DMS153 (cell line): ENCODE measurements around the gene ID3.
"Not testable (repeated sequence)": the region's sequence is repeated elsewhere in the genome, so short reads cannot be mapped to it uniquely, and the experiment has no call there.

ENCODE experiments used
- DNase-seq: peaks from one replicate; lab custom pipeline; 2025; lab: John Stamatoyannopoulos, UW

The ID3 gene

DNA sequence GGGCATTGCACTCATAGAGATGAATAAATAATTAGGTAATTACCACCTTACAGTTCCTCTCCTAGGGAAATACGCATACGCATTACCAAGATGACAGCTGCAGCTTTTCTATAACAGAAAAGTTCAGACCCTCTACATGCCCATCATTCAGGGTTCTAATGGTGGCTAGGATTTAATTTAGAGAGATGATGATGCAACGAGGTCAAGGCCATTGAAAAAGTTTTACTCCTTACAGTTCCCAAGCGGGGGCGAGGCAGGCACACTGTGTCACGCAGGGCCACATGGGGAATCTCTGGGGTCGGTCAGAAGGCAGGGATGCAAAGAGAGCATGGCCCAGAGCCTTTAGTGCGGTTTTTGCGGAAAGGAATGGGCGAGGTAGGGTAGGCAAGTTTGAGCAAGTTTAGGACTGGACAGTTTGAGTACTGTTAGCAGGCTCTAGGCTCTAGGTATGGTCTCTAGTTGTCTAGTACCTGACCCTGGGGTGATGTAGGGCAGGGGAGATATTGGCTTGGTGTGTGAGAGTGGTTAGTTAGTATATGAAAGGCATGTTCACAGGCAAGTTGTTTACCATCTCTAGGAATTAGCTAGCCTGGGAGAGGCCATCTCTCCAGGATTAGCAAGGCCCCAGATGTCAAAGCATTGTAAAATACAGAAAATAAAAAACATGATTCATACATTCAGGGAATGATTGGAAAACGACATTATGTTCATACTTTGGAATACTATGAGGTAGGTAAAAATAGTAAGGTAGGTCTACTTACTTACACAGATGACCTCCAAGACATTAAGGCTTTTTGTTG, 29.6 kb upstream of the ID3 start:
- no peak for DNase-seq

DNA sequence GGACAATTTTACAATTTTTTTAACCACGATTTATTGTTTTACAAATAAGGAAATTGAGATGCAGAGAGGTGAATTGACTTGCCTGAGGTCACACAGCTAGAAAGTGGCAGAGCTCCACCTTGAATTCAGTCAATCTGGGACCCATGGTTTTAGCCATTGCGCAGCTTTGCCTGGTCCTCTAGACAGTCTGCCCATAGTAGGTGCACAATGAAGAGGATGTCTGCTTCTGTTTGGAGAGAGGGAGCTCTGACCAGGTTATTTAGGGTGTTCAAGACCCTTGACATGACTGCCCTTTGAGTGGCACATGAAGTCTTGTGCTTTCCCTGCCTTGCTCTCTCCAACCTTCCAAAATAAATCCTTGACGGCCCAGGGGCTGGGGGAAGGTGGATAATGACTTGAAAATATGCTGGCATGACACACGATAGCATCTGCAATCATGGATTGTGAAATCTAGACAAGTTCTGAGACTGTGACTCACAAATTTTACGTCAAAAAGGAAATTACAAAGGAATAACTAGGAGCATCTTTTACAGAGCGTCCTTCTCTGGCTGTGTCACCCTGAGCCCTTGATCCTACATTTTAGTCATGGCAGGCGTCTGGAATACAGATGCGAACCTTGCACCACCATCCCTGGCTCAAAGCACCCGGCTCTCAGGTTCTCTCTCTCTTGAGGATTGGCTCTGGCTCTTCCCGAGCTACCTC, 26.2 kb upstream of the ID3 start:
- DNase-seq, result no peak

DNA sequence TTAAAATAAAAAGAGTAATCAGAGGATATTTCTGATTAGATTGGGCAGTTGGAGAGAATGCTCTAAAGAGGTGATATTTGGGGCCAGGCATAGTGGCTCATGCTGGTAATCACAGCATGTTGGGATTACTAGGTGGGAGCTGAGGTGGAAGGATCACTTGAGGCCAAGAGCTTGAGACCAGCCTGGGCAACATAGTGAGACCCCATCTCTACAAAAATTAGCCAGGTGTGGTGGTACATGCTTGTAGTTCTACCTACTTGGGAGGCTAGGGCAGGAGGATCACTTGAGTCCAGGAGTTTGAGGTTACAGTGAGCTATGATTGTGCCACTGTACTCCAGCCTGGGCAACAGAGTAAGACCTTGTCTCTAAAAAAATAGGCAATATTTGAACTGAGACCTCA, 24.4 kb upstream of the ID3 start:
- DNase-seq, result not testable (repeated sequence)

DNA sequence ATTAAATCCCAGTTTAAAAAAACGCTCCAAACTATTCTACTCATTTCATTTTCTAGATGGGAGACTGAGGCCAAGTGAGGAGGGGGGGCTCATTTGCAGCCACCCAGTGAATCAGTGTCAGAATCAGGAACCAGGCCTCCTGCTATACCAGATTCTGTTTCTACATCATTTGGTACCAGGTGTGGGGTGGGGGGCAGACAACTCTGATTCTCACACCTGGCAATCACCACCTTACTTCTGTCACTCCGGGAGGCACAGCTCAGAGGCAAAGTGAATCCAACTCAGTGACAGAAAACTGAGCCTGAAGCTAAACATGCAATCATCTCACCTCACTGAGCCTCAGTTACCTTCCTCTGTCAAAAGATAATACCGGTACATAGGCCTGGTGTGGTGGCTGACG, 23.5 kb upstream of the ID3 start:
- DNase-seq, result no peak

DNA sequence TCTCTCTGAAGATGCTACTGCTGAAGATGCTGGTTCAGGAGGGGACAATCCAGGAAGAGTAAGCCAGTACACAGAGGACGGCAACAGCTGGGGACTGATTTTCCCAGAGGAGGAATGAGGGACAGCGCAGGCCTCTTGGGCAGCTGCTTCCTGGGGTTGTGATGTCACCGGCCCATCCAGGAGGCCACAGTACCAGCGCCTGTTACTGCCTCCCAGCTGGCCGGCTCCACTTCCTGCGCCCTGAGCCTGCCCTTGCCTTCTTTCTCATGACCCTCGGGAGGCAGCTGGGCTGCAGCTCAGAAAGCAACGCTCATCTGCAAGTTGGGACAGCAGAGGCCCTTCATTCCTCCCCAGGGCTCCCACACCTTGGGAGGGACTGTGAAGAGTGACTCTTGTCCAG, 21.9 kb upstream of the ID3 start:
- DNase-seq, result no peak

DNA sequence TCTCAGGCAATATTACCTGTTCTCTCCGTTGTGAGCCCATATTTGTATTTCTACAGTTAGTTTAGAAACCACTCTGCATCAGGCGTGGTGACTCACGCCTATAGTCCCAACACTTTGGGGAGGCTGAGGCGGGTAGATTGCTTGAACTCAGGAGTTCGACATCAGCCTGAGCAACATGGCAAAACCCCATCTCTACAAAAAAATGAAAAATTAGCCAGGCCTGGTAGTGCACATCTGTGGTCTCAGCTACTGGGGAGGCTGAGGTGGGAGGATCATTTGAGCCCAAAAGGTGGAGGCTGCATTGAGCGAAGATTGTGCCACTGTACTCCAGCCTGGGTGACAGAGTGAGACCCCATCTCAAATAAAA, 19.7 kb upstream of the ID3 start:
- no peak for DNase-seq

DNA sequence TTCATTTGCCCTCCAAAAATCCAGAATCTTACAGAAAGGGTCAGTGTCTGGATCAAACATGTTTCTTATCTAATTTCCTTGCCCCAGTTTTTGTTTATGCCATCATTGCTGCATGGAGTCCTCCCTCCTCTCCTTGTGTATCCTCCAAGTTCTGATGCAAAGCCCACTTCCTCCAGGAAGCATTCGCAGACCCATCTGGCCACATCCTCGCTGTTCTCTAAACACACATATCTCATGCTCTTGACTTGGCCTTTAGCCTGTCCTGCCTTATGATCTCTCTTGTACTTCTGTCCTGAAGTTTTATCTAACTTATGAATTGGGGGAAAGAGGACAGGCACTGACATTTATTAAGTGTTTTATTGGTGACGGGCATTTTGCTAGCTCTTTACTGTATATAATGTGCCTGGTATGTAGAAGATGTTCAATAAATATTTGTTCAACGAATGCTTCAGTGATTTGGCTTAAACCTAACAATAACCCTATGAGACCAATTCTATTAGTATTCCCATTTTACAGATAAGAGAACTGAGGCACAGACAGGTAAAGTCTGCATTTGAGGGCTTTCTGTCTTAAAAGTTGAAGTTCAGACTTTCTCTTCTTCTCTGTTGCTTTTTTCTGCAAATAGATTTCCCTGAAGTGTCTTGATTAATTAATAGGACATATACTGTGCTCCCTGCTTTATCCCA, 19.2 kb upstream of the ID3 start:
- no peak for DNase-seq

DNA sequence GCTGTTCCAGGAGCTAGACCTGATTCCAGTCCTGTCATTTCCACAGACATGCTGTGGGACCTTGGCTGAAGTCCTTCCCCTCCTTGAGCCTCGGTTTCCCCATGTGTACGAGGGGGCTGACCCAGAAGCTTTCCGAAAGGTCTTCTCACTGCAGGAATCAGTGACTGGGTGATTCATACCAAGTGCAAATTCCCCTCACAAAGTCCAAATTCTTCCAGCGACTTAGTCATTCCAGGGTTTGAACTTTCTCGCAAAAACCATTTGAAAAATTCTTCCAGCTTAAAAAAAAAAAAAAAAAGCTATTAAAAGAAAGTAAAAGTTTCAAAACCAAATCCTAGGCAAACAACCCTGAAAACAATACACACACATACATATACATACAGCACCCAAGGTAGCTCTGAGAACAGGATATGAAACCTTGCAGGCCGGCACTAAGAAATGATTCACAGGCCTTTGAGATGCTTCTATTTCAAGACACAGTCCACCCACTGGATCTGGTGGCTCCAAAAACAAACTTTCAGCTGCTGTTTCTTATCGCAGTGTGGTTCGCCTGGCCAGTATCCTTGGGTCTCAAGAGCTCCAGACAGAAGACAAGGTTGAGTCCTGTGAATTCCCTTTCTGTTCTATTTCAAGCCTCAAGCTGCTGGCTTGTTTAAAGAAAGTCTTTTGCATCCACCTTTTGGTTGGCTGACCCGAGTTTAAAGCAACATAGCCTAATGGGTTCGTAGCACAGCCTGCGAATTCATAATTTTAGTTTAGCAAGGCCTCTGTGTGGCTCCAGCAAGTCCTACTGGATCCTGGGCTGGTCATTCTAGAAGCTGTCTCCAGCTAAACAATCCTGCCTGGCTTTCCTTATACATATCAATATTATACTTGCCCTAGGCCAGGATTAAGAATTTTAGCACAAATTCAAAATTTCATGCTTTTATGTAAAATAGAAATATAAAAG, 18.0 kb upstream of the ID3 start:
- DNase-seq, result no peak

DNA sequence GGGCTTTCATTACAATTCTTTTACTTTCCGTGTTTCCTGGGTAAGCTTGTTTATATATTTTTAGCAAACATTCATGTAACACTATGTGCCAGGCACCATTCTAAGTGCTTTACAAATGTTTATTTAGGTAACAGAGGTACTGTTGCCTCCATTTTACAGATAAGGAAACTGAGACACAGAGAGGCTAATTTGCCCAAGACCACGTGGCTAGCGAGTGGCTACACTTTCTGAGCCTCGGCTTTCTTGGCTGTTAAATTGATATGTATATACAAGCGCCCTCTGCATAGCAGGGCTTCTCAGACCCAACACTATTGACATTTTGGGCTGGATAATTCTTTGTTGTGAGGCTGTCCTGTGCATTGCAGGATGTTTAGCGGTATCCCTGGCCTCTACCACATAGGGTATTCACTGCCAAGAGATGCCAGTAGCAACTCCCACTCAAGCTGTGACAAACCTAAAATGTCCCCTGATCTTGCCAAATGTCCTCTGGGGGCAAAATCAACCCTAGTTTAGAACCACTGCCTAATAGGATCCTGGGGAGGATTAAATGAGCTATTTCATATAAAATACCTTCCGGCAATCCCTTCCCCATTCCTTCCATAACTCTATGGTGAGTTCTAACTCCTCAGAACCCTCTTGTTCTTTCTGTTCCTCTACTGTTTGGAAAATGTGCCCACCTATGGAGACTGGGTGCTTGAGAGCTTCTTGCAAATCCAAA, 17.2 kb upstream of the ID3 start:
- no peak for DNase-seq

DNA sequence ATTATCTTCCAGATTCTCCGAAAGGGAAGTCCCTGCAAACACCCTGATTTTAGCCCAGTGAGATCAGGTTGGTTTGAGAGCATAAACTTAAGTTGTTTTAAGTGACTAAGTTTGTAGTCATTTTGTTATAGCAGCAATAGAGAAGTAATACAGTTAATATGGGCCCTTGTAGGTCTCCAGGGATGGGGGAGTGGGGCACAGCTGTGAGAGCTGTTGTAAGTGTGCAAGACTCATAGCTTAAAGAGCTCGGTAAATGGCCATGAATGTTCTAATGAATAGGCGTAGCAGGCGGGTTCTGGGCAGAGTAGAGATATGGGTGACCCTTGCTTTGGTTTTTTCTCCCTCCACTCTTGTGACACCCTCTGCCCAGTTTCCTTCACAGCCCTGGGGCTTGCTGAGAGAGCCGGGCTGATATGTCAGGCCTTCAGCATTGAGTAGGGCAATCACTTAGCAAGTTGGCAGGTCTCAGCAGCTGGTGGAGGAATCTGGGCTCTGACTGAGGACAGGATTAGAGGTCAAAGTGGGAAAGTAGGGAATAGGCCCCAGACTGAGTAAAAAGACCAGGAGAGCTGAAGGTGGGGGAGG, 16.0 kb upstream of the ID3 start:
- DNase-seq, result no peak

DNA sequence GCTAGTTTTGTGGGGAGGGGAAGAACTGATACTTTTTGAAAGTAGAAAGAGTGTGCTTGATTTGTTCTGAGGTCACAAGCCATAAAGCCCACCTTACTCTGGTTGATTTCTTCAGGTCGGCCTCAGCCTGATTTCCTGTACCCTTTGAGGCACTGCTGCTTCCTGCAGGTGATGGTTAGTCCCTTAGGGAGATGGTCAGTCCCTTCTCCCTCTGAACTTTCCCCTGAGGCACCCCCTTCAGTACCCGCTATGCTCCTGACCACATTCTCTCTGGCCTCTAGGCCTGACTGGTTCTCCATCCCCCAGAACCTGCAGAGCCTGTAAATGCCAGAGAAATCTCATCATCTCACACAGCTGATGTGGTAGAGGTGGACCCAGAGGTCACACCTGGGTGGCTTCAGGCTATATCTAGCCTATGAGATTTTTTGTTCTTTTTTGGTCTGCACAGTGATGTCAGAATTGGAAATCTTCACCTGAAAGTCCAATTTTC, 15.0 kb upstream of the ID3 start:
- DNase-seq, result no peak

DNA sequence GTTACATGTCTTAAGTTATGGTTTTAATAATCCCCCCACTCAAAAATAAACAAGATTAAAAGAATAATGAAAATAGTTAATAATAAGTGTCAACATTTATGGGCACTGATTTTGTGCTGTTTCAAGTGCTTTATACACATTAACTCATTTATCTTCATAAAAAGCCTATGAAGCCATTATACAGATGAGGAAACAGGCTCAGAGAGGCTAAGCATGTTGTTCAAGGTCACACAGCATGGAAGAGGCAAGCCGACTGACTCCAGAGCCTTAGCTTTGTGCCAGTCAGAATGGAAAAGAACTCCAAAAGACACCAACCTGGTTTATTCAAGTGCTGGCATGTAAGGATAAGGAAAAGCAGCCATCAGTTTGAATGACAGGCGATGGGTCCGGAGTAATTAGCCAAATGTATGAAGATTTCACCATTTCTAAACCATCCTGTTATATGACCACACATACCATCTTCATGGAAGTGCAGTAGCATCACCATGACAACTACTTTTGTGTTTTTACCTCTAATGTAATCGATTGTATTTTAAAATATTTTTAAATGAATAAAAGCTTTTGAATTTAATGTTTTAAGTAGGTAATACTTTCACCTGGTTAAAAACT, 14.4 kb upstream of the ID3 start:
- no peak for DNase-seq

DNA sequence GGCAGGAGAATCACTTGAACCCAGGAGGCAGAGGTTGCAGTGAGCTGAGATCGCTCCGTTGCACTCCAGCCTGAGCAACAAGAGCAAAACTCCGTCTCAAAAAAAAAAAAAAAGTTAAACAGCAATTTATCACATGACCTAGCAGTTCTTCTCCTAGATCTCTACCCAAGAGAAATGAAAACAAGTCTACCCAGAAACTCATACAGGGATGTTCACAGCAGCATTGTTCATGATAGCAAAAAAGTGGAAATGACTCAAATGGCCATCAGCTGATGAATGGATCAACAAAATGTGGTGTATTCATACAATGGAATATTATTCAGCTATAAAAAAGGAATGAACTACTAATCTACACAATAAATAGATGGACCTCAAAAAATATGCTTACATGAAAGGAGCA, 12.2 kb upstream of the ID3 start:
- no peak for DNase-seq

DNA sequence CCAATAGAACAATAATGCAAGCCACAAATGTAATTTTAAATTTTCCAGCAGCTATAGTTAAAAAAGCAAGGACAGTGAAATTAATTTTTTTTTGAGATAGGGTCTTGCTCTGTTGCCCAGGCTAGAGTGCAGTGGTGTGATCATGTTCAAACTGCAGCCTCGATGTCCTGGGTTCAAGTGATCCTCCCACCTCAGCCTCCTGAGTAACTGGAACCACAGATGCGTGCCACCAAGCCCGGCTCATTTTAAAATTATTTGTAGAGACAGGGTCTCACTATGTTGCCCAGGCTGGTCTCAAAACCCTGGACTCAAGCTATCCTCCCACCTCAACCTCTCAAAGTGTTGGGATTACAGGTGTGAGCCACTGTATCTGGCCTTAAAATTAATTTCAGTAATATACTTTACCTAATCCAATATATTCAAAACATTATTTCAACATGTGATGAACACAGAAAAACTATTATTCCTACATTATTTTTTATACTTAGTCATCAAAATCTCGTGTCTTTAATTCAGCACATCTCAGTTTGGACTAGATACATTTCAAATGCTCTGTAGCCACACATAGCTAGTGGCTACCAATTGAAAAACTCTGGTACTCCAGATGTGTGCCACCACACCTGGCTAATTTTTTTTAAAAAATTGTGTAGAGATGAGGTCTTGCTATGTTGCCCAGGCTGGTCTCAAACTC, 10.8 kb upstream of the ID3 start:
- no peak for DNase-seq

DNA sequence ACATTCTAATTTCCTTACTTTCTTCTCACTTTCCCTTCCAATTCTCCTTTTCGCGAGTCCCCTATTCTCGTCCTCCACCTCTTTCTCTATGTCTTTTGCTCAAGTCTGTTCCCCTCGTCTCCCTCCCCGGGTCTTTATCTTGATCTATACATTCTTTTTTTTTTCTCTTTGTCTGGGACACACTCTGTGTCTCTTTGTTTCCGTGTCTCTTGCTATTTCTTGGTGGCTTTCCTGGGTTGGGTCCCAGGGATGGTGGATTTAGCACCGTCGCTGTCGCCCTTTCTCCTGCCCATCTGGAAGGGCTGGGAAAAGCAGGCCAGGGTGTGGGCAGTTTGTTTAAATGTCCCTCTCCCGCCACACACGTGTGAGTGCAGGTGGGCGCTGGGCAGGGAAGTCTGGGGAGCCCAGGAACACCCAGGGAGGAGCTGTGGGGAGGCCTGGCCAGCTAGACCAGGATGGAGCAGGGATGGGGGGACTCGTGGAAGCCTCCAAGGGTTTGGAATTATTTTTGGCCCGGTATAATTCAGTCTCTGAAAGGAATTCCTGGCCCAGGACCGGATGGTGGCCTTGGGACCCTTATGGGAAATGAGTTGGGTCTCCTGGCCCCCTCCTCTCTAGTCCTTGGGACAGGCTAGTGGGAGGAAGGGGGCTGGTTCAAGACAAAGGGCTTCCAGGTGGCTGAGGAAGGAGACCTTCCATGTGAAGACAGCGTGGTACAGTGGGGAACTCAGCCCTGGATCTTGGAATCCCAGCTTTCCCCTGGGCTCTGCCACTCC, 9.5 kb upstream of the ID3 start:
- no peak for DNase-seq

DNA sequence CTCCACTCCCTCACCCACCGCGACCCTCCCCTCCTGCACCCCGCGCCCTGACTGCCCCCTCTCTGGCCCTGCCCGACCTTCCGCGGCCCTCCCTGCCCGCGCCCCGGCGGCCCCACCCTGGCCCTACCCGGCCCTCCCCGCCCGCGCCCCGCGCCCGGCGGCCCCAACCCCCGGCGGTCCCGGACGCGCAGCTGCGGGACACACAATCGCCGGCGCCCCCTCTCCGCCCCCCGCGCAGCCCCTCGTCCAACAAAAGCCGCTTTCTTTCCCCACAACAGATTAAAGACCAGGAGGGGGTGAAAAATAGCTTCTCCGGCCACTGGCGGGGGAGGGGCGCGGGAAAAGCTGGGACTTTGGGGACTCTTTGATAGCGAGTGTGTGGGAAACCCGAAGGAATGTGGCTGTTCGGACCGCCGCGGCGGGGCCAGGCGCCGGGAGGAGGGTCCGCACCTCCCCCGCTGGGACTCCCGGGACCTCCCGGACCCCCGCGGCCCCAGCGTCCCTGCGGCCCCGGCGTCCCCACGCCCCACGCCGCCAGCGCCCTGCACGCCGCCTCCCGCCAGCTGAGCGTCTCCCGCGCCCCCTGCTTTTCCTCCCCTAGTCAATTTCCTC, 8.8 kb upstream of the ID3 start:
- no peak for DNase-seq

DNA sequence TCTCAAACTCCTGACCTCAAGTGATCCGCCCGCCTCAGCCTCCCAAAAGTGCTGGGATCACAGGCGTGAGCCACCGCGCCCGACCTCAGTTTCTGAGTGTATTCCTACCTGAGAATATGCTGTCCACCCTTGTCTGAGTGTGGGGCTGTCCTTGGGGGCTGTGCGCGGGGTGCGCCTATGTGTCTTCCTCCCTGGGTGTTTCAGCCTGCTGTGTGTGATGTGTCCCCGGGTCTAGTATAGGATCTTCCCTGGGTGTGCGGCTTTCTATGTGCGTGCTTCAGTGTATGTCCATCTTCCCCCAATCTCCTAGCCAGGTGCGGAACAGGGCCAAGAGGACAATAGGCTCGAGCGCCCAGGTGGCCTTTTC, 8.3 kb upstream of the ID3 start:
- DNase-seq, result no peak

DNA sequence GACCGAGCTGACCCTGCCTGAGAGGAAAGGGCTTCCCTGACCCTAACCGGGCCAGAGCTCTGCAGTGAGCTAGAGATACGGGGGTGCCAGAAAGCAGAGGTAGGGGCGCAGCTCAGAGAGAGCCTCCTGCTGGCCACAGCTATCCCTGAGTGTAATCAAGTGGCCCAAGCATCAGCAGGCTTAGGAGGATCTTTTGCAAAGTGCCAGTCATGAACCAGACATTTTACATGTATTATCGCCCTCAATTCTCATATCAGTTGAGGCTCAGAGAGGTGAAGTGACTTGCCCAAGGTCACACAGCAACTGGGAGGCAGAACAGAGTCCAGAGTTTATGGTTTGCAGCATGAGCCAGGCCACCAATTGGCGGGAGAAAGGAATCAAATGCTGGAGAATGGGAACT, 7.0 kb upstream of the ID3 start:
- no peak for DNase-seq

DNA sequence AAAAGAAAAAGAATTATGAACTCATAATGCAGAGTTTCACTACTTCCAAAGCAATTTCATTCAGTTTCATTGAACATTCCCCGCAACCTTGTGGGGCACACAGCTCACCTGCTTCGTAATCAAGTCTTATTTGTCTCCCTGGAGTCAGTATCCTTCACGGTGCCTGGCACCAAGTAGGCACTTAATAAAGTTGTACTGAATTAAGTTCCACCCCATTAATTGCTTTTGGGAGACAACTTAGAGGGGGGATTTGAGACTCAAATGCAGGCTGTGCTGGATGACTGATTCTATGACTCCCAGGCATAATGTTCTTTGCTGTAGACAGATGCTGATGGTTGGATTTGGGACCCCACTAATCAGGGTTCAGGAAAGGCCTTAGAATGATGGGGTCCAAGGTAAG, 6.5 kb upstream of the ID3 start:
- DNase-seq, result no peak
